GM19452 (cell line): Measurements from ENCODE around the gene GLS.
A peak's percentile ranks its signal among the peaks of the same experiment; 100 is the strongest.
"Not testable (repeated sequence)": the region's sequence is repeated elsewhere in the genome, so short reads cannot be mapped to it uniquely, and the experiment has no call there.

Experiments
- ATAC-seq: cut with Tn5 transposase; IDR thresholded peaks from one replicate; pipeline ENCODE4 v1.9.1; 2021; ENCODE audit not compliant: unreplicated experiment

GLS gene

GRCh38 chr2:190880378-190881083 lies at the start of gene GLS:
Gene GLS (plus strand): TSS chr2:190880821. CDS start chr2:190881085, 264 bp downstream.
- ATAC-seq: peak; percentile 68

DNA sequence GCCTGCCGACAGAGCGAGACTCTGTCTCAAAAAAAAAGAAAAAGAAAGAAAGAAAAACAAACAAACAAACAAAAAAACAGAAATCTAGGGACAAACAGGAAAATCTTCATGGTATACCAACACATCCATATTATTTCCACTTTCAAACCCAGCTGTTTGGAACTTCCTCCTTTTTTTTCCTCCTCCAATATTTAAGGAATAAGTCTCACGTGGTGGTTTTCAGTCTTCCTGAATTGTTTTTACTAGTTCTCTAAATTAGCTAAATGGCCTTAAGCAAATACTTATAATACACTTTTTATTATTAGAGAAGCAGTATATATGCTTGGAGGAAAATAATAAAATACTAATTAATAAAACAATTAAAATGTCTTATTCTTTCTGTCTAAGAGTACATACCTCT lies 48.7 kb upstream of the GLS start:
- ATAC-seq: no peak

DNA sequence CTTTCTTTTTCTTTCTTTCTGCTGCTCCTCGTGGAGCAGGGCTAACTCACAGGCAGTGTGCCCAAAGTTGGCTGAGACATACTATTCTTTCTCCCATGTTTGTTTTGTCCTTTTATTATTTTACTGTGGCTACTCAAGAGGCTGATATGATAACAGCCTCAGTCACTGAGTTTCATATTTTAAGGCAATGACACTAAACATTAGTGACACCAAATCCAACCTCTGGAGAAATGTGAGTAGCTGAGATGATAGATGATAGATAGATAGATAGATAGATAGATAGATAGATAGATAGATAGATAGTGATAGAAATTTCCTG lies 45.8 kb upstream of the GLS start:
- no peak for ATAC-seq

DNA sequence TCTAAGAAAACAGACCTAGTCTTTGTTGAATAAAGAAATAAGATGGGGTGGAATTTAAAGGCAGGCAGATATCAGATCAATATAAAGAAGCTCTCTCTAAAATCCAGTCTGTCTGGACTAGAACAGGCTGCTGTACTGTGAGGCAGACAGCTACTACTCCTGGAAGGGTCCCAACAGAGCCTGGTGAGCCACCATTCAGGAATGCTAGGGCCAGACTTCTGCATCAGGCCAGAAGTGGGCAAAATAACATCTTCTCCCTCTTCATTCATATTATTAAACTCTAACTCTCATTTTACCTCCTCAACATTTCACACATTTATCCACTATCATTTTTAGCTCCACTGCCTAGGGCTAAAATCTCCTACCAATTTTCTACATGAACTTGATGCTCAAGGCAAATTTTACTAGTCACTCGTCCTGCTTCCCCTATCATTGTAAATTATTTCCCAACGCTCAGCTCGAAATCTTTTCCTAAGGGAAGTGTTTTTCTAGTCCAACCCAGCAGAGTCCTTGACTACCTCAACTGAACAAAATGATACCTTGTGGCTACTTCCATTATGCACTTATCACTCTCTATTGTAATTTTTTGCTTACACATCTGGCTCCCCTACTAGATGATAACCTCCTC lies 45.2 kb upstream of the GLS start:
- ATAC-seq: no peak

DNA sequence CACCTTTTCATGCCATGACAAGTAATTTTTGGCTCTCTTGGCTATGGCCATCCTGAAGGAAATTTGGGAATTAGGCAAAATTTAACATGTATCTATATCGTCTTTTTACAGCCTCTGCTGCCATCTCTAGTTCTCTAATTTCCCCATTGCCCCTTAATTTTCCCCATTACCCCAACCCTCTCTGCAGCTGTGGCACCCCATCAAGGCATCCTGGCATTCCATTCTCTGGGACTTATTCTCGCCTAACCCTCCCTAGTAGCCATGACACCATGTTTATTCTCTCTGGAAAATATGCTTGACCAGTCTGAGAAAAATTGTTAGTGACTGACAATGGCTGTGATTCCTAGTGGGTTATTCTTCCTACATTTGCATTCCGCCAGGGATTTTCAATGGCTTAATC lies 43.9 kb upstream of the GLS start:
- no peak for ATAC-seq

- no peak for ATAC-seq
Measured at GRCh38 chr2:190837420-190837819, 43.2 kb upstream of the GLS start.

DNA sequence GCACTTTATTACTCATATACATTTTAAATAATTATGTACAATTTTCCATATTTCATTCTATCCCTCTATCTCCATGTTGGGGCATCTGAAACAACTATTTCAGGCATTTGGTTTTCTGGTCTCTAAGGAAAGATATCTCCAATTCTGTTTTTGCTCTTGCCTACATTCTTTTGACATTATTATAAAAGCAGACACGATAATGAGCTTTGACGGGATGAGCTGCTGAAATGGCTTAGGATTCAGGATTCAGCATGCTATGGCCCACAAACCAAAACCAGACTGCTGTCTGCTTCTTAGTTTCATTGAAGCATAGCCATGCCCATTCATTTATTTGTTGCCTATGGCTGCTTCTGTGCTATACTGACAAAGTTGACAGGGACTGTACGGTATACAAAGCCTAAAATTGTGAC lies 42.7 kb upstream of the GLS start:
- ATAC-seq: no peak

GRCh38 chr2:190838492-190838910 lies 42.1 kb upstream of the GLS start:
- no peak for ATAC-seq

DNA sequence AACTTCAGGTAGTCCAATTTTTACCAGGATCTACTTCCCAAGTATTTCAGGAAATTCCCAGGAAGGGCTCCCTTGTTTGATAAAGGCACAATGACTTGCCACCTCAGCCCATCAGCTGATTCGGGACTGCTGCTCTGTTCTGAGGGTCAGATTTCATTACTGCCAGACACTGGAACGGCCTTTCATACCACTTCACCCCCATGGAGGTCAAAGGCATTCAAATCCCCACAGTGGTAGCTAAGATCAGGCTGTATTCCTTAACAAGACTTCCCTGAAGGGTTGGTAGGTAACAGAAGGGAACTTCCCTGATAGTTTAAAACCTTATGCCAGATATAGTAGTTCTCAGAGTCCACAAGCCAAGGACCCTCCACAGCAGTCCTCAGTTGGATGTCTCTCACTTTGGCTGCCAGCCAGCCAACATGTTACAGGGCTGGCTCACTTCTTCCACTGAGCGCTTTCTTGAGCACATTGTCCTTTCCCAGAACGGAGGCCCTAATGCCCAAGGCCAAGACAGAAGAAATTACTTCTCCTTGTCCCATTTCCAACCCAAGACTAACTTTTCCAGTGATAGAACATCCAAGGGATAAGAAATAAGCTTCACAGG lies 40.0 kb upstream of the GLS start:
- ATAC-seq: no peak

GRCh38 chr2:190841707-190842505 lies 38.7 kb upstream of the GLS start:
- no peak for ATAC-seq

DNA sequence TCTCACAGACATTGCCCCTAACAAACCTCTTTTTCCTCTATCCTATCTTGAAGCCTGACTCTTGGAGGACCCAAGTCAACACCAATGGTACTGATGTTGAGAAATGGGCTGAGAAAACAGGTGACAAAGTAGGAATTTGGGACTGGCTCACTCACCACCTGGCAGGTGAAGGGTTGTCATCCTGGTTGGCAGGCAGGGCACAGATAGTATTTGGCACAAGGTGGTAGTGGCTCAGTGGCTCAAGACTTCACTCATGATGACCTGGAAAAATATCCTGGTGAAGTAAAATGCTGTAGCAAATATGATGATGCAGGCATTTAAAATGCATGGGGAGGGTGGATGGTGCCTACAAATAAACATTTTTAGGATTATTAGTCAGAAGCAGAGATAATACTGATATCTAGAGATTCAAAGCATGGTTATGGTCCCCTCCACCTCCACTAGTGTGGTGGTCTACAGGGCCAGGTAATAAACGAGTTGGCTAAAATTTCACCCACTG lies 38.0 kb upstream of the GLS start:
- no peak for ATAC-seq

GRCh38 chr2:190843890-190844699 lies 36.5 kb upstream of the GLS start:
- peak; percentile 84 for ATAC-seq

DNA sequence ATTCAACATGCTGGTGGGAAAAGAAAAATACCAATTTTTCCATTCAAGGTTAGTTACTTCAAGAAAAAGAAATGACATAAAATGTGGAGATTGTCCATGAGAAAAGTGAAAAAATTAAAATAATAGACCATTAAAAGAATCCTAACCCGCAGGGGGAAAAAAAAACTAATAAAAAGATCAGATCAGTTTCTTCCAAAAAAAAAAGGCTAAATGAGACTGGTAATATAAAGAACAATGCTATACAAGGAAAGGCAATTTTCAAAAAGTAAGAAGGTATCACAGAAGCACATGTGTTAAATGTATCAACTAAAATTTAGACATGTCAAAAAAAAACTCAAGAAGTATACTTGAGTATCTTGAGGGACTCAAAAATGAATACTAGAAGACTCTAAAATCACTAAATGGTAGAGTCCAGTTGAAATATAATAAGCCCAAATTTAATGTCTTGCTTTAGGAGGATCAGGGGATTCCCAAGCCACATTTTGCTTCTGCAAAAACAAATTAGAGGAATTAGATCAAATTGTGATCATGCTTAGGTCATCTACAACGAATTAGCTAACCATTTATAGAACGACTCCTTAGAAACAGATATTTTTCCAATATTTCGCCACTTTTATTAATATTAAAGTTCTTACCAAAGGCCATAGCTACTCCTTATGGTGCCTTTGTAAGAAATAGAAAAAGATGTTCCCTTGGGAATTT lies 35.8 kb upstream of the GLS start:
- no peak for ATAC-seq

- ATAC-seq: no peak
Measured at GRCh38 chr2:190846746-190847145, 33.9 kb upstream of the GLS start.

GRCh38 chr2:190847504-190848081 lies 33.0 kb upstream of the GLS start:
- ATAC-seq: no peak

DNA sequence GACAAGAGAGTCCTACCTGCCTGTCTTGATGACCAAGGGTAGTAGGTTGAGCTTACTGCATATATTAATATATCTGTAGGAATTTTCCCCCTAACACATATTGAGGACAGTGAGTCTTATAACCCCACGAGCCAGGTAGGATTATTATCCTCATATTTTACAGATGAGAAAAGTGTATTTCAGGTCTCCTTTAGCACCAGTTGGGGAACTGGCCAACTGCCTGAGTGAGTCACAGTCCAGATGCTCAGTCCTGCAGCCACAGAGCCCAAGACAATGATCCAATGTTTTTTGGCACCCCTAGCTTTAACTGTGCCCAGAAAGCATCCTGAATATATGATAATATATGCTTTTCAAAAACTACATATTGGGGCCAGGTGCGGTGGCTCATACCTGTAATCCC lies 30.8 kb upstream of the GLS start:
- no peak for ATAC-seq

DNA sequence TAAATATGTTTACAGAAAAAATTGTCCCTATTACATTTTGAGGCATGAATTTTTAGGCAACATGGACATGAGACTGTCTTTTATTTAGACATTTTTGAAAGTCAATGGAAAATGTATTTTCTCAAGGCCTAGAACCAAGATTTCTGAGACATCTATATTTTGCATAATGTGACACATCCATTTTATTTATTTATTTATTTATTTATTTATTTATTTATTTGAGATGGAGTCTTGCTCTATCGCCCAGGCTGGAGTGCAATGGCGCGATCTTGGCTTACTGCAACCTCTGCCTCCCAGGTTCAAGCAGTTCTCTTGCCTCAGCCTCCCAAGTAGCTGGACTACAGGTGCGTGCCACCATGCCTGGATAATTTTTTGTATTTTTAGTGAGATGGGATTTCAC lies 27.6 kb upstream of the GLS start:
- ATAC-seq: not testable (repeated sequence)

DNA sequence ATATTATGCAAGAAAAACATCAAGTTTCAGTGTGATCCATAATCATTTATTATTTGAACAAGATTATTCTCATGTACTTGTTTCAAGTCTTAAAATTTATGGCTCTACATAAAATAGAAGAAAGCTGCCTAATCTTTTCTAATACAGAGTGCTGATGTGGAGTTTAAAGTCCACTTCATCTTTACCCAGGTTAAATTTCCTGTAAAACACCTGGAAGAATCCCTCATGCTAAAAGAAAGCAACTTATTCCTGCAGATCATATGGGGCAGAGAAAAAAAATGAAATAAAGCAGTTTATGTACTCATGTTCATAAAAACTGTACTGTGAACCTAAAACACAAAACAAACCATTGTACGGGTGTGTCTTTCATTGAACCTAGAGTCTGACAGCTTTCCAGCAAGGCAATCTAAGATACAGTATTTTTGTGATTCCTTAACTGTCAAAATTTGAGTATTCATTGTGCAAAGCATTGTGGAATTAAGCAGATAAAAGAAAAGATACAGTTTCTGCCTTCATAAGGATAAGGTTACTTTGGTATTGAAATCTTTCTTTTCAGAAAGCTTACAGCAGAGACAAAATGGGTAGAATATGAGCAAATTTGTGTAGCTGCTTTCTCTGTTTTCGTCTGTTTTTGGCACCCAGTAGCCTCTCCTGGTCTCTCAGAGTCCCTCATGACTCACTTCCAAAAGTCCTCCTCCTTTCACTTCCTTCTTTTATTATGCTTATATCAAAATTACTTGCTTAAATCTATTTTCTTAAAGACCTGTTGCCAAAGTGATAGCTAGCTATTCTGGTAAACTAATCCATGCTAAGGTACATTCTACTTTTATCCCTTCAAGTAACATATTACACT lies 26.9 kb upstream of the GLS start:
- ATAC-seq: no peak

DNA sequence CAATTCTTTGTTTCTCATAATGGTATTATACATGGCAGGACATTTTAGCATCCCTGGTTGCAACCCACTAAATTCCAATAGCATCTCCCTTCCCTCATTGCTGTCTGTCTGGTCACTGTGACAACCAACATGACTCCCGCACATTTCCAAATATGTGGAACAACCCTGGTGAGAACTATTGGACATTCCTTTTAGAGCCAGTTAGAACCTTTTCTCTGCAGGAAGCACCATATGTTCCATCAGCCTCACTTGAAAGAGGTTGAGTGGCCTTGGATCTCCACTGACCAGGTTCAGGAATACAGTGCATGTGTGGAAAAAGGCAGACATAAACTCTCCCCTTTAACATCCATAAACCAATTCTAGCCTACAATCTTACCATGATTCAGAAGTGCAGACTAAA lies 25.9 kb upstream of the GLS start:
- no peak for ATAC-seq
